Tibial artery (tissue), 4 donors: ENCODE results near the gene DOCK11.

Experiments
- DNase-seq, 2 donors: peaks; one replicate each; pipeline ENCODE4 v3.0.0-alpha.2; 2019
- H3K27ac ChIP-seq, 2 donors: fragments of 200-600 bp; sonication (generic) in 1 of 2; 1 replicate in 1 of 2; 2 replicates in 1 of 2; pipeline ENCODE4 v1.5.1; 2018 to 2019; ENCODE audit warnings: mild to moderate bottlenecking in 1 of 2
- H3K27me3 ChIP-seq, 2 donors: fragments of 200-600 bp; sonication (generic) in 1 of 2; one replicate each; pipeline versions ENCODE4 v1.5.1 to v1.6.0; 2016 to 2019
- H3K36me3 ChIP-seq, 3 donors: fragments of 200-600 bp; sonication (generic) in 2 of 3; one replicate each; pipeline ENCODE4 v1.5.1; 2016 to 2019; ENCODE audit warnings: mild to moderate bottlenecking in 2 of 3
- H3K4me1 ChIP-seq, 4 donors: fragments of 200-600 bp; sonication (generic) in 2 of 4; 1 replicate in 3 of 4; 2 replicates in 1 of 4; pipeline ENCODE4 v1.5.1; 2016 to 2019
- H3K4me3 ChIP-seq, 2 donors: fragments of 200-600 bp; sonication (generic) in 1 of 2; 1 replicate in 1 of 2; 2 replicates in 1 of 2; pipeline ENCODE4 v1.5.1; 2018 to 2019; ENCODE audit warnings: mild to moderate bottlenecking in 2 of 2
- H3K9me3 ChIP-seq, 3 donors: fragments of 200-600 bp; sonication (generic) in 1 of 3; one replicate each; pipeline ENCODE4 v1.5.1; 2016 to 2019
- CTCF ChIP-seq, 2 experiments: fragments of 200-600 bp in 1 of 2; fragments of 450-650 bp in 1 of 2; IDR thresholded peaks; one replicate each; pipeline ENCODE4 v1.5.1; 2017 to 2019; ENCODE audit warnings: antibody characterized with exemption in 2 of 2, mild to moderate bottlenecking in 1 of 2, moderate library complexity in 1 of 2
- intact Hi-C: fragments of 100-400 bp; cut with DNase I; formaldehyde crosslinking; loops from one replicate; pipeline ENCODE4 v1.15.0; 2023; ENCODE audit warnings: low total_unique reads

The DOCK11 gene

GRCh38 chrX:118589227-118589626 is 93.6 kb downstream of the DOCK11 start:
- Histone ChIP-seq H3K36me3 (peaks cover 7 to 30% (median 19%) of the 10 kb centered on the region in 3 donors), H3K4me3 (no peak overlapping the region), H3K4me1 (no peaks in the 10 kb centered on the region), H3K27me3 (no peaks in the 10 kb centered on the region), H3K9me3 (no peaks in the 10 kb centered on the region), H3K27ac (no peak overlapping the region)
- DNase-seq, result no peak
- intact Hi-C loops, result loop anchor here (10.0 kb wide), 1 partner anchor 114 kb away; no protein-coding TSS in a partner anchor
- TF ChIP-seq CTCF (IDR thresholded peaks at IDR 0.05), result no peak

DNA sequence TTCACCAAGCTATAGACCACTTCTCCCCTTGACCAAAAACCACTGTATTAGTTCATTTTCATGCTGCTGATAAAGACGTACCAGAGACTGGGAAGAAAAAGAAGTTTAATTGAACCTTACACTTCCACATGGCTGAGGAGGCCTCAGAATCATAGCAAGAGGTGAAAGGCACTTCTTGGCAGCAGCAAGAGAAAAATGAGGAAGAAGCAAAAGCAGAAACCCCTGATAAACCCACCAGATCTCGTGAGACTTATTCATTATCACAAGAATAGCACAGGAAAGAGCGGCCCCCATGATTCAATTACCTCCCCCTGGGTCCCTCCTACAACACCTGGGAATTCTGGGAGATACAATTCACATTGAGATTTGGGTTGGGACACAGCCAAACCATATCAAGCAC is 97.8 kb downstream of the DOCK11 start:
- no peak overlapping the region for H3K27ac ChIP-seq
- H3K36me3 ChIP-seq, result peaks cover 7 to 19% (median 9%) of the 10 kb centered on the region in 3 donors
- peaks cover 0 to 28% (median 9%) of the 10 kb centered on the region in 4 donors for H3K4me1 ChIP-seq
- no peak for TF ChIP-seq CTCF (IDR thresholded peaks at IDR 0.05)
- H3K9me3 ChIP-seq, result no peaks in the 10 kb centered on the region
- no peaks in the 10 kb centered on the region for H3K27me3 ChIP-seq
- H3K4me3 ChIP-seq, result no peak overlapping the region
- DNase-seq, result no peak
- intact Hi-C loops, result no loop called here

DNA sequence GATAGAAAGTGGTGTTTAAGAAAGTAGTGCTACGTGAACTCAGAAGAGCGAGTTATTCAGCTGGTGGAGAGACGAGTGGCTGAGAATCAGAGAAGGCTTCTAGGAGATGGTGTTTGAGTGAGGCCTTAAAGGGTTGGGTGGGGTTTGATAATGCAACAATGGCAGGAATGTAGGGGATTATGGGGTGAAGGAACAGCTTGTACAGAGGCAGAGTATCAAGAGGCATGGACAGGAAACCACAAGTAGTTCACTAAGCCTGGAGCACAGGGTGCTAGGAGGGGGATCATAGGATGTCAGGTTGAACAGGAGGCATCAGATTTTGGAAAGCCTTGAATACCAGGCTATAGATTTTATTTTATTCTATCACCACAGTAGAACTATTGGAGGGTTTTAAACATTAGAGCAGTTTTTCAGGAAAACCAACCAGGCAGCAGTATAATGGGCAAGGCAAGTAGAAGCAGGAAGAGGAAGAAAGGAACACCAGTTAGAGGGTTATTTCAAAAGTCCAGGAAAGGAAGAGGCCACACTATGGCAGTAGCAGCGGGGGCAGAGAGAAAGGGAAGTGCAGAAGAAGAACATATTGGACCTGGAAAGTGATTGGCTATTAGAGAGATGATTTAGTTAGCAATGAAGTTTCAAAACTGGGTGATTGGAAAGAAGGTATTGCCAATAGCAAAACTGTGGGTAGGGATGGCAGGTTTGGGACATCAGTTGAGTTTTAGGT is 99.2 kb downstream of the DOCK11 start:
- no peak for DNase-seq
- Histone ChIP-seq H3K4me1 (peaks cover 0 to 37% (median 11%) of the 10 kb centered on the region in 4 donors), H3K27ac (peak overlapping the region in 1 of 2 donors; percentile 58), H3K9me3 (no peaks in the 10 kb centered on the region), H3K4me3 (no peak overlapping the region), H3K27me3 (no peaks in the 10 kb centered on the region), H3K36me3 (peaks cover 5 to 10% (median 7%) of the 10 kb centered on the region in 3 donors)
- intact Hi-C loops, result no loop called here
- TF ChIP-seq CTCF (IDR thresholded peaks at IDR 0.05), result no peak

DNA sequence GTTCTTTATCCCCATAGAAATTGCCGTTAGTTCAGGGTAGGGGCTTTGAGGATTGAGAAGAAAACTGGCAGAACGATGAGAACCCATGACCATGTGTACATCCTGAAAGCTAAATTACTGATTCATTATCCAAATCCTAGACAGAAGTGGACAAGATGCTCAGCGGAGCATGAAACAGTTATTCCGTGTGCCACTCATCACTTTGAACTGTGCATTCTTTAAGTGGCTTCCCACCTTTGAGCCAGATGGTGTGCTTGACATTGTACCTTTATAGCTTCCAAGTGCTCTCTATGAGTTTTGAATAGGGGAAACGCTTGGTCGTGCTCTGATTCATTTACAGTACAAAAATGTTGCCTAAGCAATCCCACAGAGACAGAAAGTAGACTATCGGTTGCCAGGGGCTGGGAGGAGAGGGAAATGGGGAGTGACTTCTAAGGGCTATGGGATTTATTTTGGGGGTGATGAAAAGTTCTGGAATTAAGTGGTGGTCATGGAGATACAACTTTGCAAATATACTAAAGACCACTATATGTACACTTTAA is 100.0 kb downstream of the DOCK11 start:
- no peak for TF ChIP-seq CTCF (IDR thresholded peaks at IDR 0.05)
- H3K4me1 ChIP-seq, result peaks cover 0 to 39% (median 12%) of the 10 kb centered on the region in 4 donors
- H3K4me3 ChIP-seq, result no peak overlapping the region
- no peak for DNase-seq
- intact Hi-C loops, result no loop called here
- peaks cover under 1 to 7% (median 2%) of the 10 kb centered on the region in 3 donors for H3K36me3 ChIP-seq
- no peaks in the 10 kb centered on the region for H3K9me3 ChIP-seq
- H3K27ac ChIP-seq, result peak overlapping the region in 1 of 2 donors; percentile 58
- H3K27me3 ChIP-seq, result no peaks in the 10 kb centered on the region

- no peak for DNase-seq
- Histone ChIP-seq H3K9me3 (no peaks in the 10 kb centered on the region), H3K36me3 (peaks cover 0 to 7% (median 0%) of the 10 kb centered on the region in 3 donors), H3K4me3 (no peak overlapping the region), H3K27me3 (no peaks in the 10 kb centered on the region), H3K4me1 (peaks cover 0 to 47% (median 13%) of the 10 kb centered on the region in 4 donors), H3K27ac (peak overlapping the region; percentile 33 to 58)
- TF ChIP-seq CTCF (IDR thresholded peaks at IDR 0.05), result no peak
- intact Hi-C loops, result no loop called here
Measured at GRCh38 chrX:118596390-118596789, 100.8 kb downstream of the DOCK11 start.
